SIG-M5 treated with dmso at 0.1 percent for 504 hours (cell line): ENCODE data around the gene ZFP1.

ENCODE experiments used
- DNase-seq: peaks from one replicate; lab custom pipeline; 2025; ENCODE audit not compliant: unreplicated experiment; lab: John Stamatoyannopoulos, UW

Gene ZFP1

DNA sequence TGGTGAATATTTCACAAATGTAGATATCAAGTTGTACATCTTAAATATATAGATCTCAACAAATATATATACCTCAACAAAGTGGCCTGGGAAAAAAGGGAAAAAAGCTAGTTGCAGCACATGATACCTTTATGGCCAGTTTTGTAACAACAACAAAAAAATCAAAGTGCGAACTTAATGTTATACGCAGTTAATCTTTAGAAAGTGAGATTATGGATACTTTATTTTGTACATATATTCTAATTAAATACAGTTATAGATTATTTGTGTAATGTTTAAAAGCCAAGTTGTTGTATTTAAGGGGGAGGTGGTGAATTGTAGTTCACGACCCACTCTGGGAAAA lies 385 bp upstream of the ZFP1 start:
- DNase-seq = no peak

DNA sequence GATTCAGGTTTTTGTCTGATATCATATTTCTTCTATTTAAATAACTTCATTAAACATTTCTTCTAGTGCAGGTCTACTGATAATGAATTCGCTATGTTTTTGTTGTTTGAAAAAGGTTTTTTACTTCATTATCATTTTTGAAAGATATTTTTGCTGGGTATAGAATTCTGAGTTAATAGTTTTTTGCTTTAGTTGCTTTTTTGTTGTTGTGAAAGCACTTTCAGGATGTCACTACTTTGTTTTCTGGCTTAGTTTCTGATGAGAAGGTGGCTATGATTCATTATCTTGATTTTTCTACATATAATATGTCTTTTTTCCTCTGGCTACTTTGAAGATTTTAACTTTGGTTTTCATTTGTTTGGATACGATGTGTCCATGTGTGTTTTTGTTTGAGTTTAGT lies 3.5 kb downstream of the ZFP1 start:
- no peak for DNase-seq

DNA sequence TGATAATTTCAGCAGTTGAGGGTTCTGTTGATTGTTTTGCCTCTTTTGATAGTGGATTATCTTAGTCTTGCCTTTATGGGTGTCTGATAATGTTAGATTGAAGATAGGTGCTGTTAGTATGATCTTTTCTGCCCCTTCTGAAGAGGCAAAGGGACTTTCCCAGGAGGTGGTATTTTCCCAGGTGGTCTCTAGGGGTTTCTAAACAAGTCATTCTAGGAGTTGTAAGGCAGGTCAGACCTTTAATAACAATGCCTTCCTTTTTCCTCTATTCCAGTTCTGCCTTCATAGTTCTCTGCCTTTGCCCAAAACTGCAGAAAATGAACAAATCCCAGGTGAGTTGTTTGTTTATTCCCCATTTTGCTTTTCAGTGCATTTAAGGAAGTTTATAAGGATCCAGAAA lies 4.3 kb downstream of the ZFP1 start:
- no peak for DNase-seq

DNA sequence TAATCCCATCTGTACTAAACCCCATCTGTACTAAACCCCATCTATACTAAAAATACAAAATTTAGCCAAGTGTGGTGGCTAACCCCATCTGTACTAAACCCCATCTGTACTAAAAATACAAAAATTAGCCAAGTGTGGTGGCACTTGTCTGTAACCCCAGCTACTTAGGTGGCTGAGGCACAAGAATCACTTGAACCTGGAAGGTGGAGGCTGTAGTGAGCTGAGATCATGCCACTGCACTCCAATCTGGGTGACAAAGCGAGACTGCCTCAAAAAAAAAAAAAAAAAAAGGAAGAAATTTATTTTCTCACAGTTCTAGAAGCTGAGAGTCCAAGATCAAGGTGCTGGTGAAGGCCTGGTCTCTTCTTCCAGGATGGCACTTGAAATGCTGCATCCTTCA lies 12.1 kb downstream of the ZFP1 start:
- DNase-seq = no peak

DNA sequence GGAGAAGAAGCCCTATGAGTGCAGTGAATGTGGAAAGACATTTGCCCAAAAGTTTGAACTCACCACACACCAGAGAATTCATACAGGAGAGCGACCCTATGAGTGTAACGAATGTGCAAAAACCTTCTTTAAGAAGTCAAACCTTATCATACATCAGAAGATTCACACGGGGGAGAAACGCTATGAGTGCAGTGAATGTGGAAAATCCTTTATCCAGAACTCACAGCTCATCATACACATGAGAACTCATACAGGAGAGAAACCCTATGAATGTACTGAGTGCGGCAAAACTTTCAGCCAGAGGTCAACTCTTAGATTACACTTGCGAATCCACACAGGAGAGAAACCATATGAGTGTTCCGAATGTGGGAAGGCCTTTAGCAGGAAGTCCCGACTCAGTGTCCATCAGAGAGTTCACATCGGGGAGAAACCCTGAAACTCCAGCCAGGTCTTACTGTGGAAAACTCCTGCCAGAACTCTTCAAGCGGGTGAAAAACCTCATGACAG lies 21.6 kb downstream of the ZFP1 start:
- DNase-seq = no peak

DNA sequence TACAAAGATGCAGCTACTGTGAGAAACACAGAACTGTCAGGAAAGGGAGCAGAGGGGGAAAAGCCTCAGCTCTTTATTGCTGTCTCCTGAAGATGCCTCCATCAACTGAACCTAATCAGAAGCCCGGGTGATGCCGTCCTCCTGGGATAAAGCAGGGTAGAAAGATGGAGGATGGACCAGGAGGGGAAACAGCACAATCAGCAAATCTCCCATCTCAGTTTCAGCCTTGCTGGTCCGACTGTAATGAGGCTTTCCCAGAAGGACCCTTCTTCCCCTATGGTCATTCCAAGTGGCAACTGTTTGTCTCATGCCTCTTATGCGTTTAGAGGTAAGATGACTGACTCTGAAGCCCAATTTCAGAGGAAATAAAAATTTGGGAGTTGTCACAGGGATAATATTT lies 24.3 kb downstream of the ZFP1 start:
- no peak for DNase-seq

DNA sequence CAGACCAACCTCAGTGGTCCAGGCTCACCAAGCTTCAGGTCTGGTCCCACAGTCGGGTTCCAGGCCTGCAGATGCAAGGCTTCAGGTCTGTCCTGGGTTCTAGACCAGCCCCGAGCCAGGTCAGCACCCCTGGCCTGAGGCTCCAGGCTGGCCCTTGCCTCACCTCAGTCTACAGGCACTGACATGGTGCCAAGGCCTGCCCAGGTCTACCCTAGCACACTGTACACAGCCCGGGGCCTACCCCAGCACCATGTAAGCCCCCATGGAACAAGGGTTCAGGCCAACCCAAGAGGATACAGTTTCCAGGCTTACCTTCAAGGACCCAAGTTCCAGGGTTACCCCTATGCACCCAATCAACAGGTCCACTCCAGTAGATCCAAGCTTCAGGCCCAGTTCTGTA lies 26.8 kb downstream of the ZFP1 start:
- DNase-seq = no peak

DNA sequence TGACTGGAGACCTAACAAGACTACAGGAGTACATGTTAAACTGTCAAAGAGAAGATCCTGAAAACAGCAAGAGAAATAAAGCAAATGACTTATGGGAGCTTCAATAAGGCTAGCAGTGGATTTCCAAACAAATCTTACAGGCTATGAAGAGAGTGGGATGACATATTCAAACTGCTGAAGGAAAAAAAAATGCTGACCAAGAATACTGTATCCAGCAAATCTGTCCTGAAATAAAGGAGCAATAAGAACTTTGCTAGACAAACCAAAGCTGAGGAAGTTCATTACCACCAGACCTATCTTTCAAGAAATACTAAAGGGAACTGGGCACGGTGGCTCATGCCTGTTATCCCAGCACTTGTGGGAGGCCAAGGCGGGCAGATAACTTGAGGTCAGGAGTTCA lies 28.6 kb downstream of the ZFP1 start:
- DNase-seq = no peak

DNA sequence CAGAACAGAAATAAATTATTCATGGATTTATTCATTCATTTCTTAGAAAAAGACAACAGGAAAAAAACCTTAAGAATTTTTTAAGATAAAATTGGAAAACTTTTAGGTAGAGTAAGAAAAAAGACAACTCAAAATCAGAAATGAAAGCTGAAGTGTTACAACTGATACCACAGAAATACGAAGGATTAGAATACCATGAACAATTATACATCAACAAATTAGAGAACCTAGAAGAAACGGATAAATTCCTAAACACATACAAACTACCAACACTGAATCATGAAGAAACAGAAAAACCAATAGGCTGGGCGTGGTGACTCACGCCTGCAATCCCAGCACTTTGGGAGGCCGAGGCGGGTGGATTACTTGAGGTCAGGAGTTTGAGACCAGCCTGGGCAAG lies 30.9 kb downstream of the ZFP1 start:
- no peak for DNase-seq

DNA sequence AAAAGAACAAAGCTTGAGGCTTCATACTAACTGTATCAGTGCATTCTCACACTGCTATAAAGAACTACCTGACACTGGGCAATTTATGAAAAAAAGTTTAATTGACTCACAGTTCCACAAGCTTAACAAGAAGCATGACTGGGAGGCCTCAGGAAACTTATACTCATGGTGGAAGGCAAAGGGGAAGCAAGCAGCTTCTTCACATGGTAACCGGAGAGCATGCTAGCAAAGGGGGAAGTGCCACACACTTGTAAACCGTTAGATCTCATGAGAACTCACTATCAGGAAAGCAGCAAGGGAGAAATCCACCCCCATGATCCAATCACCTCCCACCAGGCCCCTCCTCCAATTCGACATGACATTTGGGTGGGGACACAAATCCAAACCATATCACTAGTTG lies 33.3 kb downstream of the ZFP1 start:
- peak; percentile 36 for DNase-seq

DNA sequence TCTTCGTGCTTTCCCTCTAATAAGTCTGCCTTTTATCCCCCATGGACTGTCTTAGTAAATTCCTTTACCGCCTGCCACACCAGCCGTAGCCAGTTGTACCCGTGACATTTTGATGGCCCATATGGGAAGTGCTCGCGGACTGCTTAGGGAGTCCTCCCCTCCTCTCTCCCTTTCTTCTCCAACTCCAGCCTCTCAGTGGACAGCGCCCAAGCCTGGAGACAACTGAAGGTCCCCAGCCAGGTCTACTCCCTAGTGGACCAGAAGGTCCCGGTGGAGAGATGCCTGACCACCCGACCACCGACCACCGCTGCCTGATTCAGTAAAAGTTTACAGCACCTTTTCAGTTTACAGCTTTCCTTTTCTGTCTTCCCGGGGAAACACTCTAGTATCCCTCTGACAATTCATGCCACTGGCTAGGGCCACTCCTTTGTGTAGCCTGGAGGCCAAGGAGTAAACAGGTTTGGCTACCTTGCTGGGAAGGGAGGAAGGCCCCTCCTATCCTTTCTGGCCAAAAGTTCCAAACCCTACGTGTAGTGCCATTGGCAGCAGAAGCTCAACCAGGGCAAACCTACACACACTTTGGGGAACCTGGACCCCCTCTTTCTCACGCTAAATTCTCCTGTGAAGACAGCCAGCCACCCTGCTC lies 40.6 kb downstream of the ZFP1 start:
- DNase-seq = peak; percentile 35

DNA sequence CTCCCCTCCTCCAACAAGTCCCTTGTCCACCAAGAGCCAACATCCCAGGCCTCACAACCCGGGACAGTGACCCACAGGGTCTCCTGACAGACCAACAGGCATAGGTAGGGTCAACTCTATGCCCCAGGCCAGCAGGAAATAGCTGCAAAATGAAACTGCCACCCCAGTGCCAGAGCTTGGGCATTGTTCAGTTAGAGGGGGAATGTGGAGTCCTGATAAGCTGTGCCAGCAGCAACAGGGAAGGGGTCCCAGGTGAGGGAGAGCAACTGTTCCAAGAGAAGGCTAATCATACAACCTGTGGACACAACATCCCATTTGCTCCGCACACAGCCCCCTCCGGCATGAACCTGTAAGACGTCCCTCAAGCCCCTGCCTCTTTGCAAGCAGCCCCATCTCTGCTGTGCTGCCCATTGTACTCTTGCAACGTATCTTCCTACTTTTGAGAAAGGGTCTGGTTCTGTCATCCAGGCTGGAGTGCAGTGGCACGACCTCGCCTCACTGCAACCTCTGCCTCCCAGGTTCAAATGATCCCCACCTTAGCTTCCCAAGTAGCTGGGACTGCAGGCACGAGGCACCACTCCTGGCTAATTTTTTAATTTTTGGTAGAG lies 41.4 kb downstream of the ZFP1 start:
- no peak for DNase-seq

DNA sequence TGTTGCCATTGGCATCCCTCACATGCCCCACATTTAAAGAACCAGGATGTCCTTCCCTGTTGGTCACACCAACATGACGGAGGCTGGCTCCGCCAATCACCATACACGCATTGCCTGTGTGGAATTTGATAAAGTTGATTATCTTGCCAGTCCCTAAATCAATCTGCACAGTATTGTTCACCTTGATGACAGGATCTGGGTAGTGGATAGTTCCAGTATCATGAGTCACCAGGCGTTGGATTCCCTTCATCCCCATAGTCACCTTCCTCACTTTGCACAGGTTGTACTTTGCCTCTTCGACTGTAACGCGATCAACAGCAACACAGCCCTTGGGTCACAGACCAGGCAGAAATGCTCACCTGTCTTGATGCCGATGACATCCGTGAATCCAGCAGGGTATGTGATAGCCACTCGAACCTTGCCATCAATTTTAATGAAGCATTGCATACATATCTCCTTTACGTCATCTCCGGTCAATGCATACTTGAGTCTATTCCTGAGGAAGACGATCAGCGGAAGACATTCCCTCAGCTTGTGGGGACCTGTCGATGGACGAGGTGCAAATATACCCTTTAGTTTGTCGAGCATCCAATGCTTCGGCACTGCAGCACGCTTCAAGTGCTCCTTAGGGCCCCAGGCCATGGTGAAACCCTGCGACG lies 44.4 kb downstream of the ZFP1 start:
- no peak for DNase-seq

DNA sequence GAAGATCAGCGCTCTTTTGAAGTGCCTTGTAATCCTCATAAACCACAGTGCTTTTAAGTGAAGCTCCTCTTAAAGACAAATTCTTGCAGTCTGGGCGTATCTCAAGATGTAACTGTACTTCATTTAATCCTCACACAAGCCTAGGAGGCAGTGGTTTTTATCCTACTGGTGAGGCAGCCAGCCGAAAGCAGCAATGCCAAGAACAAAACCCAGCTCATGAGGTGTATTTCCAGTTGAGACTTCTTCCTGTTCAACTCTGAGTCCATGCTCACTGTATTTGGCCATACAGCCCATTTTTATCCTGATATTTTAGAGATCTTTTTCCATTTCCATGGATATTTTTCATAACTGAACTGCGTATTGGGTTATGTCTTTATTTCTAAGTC lies 44.9 kb downstream of the ZFP1 start:
- DNase-seq = no peak

DNA sequence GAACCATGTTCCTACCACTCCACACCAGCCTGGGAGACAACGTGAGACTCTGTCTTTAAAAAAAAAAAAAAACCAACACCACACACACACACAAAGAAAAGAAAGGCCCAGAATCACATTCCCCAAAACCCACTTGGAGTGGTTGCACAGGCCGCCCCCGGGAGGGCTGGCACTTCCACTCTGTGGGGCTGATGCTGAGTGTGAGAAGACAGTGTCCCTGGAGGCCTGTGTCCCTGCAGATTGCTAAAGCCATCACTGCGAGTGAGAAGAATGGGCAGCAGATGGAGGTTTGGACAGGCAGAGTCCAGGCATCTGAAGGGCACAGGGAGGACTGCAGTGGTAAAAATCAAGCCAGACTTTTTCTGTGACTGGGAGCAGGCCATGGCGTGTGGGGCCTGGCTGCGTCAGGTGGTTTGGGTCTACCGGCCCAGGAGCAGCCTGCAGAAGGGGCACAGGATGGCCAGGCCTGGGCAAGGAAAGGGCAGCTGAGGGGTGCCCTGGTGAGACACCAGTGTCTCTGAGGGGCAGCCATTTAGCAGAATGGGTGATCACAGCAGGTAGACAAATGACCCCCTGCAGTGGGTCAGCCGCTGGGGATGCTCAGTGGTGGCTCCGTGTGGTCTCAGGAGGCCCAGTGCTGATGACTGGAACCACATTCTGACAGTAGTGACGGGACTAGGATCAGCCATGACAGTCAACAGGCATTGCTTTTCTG lies 45.6 kb downstream of the ZFP1 start:
- no peak for DNase-seq

DNA sequence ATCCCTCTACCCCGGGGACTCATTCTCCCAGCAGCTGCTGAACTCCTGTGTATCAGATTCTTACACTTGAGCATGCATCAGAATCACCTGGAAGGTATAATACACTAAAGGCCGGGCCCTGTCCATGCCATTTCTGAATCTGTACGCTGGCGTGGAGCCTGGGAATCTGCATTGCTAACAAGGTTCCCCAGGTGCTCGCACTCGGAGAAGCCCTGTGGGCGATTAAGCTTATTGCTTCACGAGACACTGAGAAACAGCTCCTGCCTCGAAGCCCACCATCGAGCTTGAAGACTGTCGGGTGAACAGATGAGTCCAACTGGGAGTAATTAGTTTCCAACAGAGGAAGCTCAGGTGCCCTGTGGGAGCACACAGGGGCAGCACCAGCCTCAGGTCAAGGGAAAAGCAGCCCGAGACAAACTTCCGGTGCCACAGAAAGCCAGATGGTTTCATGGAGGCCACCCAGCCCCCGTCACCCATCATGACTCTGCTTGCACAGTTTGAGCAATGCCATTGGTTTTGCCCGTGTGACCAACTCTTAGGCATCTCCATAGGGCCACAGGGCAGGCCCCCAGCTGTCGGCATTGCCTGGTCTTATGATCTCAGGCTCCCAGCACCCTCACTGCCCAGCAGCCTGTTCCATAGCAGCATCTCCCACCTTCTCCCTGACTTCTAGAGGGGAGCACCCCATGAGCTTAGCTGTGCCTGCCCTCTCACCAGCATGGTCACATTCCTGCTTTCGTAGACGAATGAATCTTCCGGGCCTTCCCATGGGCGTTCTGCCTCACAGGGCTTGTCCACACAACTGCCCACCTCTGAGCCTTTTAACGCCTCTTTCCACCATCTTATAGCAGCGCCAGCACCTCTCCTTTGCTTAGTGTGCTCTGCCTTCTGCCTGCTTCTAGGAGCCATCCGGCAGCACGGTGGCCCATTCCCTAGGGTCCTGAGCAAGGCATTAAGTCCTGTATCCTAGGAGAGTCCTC lies 47.8 kb downstream of the ZFP1 start:
- no peak for DNase-seq

DNA sequence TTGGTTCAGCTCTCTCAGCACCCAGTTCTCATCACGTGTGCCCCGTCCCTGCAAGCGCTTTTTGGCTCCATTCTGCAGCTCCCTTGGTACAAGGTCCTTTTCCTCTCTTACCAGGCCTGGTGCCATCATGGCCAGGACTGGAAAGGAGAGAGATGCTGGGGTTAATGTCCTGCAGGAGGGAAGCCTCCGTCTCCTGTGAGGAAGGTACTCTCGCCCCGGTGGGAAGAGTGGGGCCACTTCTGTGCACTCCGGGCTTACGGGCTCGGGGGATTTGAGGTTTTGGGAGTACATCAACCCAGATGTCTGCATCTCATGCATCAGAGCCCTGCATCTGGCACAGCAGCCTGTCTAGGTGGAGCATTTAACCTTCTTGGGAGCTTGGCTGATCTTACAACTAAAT lies 48.5 kb downstream of the ZFP1 start:
- no peak for DNase-seq

DNA sequence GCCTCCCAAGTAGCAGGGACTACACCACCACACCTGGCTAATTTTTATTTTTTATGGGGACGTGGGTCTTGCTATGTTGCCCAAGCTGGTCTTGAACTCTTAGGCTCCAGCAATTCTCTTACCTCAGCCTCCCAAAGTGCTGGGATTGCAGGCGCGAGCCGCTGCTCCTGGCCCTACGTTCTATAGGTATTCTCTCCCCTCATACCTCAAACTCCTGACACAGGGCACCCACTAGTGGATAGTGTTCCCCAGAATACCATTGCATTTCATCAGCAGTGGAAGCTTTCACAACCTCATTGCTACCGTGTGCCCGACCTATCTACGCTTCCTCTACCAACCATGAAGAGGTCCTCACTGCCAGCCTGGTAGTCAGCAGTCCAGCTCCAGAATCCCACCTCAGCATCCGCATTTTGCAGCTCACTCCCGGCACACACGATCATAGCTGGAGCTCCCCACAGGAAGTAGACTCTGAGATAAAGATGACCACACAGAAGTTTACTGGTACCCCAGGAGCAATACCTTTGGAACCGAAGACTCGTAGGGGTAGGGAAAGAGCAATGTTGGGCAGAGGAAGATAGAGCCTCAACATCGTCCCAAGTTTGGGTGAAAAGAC lies 49.3 kb downstream of the ZFP1 start:
- no peak for DNase-seq

DNA sequence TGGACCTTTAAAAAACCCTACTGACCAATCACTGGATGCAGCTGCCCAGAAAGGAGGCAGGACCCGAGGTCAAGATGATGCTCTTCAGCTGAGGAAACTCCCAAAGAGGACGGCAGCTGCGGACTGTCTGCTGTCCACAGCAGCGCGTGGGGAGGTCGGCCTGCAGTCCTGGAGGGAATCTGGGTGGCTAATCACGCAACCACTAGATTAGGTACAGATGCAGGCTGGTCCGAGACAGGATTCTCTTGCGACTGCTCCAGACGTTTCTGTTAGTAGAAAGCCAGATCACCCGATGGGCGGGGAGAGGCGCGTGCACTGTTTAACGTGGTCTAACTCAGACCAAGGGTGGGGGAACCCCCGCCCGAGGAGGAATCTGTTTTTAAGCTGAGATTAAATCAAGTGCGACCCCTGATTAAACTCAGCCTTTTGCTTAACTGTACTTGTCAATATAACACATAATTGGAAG lies 49.8 kb downstream of the ZFP1 start:
- DNase-seq = no peak

DNA sequence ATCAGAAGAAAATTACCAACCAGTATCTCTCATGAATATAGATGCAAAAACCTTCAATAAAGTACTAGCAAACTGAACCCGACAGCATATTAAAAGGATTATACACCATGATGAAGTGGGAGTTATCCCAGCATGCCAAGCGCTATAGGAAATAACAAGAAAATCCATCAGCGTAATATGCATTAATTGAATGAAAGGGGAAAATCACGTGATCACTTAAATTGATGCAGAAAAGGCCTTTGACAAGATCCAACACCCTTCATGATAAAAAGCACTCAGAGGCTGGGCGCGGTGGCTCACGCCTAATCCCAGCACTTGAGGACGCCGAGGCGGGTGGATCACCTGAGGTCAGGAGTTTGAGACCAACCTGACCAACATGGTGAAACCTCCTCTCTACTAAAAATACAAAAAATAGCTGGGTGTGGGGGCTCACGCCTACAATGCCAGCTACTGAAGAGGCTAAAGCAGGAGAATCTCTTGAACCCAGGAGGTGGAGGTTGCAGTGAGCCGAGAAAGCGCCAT lies 53.8 kb downstream of the ZFP1 start:
- no peak for DNase-seq
